Ovary (tissue), 3 donors: Measurements from ENCODE around the gene PKP1.

Experiments
- POLR2A ChIP-seq: fragments of 450-650 bp; IDR thresholded peaks from one replicate; pipeline ENCODE4 v1.6.1; 2017; ENCODE audit warnings: antibody characterized with exemption, mild to moderate bottlenecking, moderate library complexity
- TF ChIP-seq, protein P1 (sequence below), 3 donors: fragments of 450-650 bp in 2 of 3; fragments of 200-600 bp in 1 of 3; IDR thresholded peaks; one replicate each; pipeline versions ENCODE4 v1.5.1 to v1.8.0; 2016 to 2022; ENCODE audit warnings: antibody characterized with exemption in 3 of 3, mild to moderate bottlenecking in 1 of 3
- donor health status: DM: no; HTN: no; CAD: no.

DNA sequence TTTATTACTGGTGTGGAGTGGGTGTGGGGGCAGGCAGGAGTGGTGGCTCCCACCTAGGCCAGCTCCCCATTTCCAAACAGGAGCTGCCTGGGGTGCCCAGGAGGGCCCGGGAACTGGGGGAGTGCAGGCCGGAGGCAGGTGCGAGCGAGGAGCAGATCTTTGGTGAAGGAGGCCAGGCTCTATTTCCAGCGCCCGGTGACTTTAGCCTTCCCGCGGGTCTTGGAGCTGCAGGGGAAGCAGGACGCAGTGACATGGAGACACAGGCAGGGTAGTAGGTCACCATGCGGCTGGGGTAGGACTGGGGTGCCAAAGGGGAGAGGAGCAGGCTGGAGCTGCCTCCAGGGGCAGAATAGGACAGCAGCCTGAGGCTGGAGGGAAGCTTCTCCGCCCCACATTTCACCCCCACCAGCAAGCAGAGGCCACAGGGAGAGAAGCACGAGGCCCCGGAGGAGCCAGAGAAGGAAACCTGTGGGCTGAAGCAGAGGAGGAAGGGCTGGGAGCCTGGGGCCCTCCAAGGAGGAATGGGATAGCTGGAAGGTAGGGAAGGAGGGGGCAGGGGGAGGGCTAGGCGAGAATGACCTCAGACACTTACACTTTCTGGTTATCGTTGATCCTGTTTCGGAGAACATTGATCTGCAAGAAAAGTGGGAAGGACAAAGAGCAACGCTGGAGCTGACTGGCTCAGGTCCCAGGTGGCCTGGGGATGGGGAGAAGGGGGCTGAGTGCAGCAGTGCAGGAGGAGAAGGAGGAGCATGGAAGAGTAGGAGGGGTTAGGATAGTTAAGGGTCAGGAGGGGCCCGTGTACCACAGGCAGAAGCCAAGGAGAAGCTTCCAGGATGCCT, 75.9 kb downstream of the PKP1 start:
- TF ChIP-seq POLR2A, result no peak
- TF ChIP-seq, protein P1, sequence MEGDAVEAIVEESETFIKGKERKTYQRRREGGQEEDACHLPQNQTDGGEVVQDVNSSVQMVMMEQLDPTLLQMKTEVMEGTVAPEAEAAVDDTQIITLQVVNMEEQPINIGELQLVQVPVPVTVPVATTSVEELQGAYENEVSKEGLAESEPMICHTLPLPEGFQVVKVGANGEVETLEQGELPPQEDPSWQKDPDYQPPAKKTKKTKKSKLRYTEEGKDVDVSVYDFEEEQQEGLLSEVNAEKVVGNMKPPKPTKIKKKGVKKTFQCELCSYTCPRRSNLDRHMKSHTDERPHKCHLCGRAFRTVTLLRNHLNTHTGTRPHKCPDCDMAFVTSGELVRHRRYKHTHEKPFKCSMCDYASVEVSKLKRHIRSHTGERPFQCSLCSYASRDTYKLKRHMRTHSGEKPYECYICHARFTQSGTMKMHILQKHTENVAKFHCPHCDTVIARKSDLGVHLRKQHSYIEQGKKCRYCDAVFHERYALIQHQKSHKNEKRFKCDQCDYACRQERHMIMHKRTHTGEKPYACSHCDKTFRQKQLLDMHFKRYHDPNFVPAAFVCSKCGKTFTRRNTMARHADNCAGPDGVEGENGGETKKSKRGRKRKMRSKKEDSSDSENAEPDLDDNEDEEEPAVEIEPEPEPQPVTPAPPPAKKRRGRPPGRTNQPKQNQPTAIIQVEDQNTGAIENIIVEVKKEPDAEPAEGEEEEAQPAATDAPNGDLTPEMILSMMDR (IDR thresholded peaks at IDR 0.05), result no peak
